ENCODE measurements around the gene CORIN. TPM values are rescaled to one million over a fixed set of nuclear protein-coding genes. Genes with fewer than 3 reads are reported as not detected.

The CORIN gene
- total and polyA plus RNA-seq, 7 donors: under 0.01 to 2.5 (median 0.34) TPM

DNA sequence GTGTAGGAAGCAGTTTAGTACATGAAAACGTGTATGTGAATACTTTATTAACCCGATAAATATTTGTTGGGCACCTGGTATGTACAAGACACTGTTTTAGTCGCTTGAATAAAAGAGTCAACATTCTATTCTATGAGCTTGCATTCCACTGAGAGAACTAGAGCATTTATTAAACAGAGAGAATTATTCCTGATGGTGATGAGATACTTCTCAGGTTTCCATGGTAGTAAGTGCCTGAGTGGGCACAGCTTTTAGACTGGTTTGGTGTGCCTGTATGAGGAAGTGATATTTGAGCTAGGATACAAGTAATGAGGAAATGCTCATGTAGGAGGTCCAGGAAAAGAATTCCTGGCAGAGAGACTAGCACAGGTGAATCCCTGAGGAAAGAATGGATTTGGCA lies 258.6 kb downstream of the CORIN start:
- Histone ChIP-seq H3K4me3 (no peak overlapping the region), H3K4me1 (no peaks in the 10 kb centered on the region), H3K36me3 (peaks cover 9 to 88% (median 31%) of the 10 kb centered on the region in 4 donors), H3K27ac (peak overlapping the region in 3 of 4 donors; percentile 53 to 70 (median 61)), H3K9me3 (no peaks in the 10 kb centered on the region), H3K27me3 (no peaks in the 10 kb centered on the region)
- TF ChIP-seq CTCF (IDR thresholded peaks at IDR 0.05) (no peak), POLR2AphosphoS5 (IDR thresholded peaks at IDR 0.05) (no peak), EP300 (IDR thresholded peaks at IDR 0.05) (no peak), POLR2A (IDR thresholded peaks at IDR 0.05) (no peak)
- WGBS, 2 donors: 92 to 95% methylated on average over 3 of the region's 3 CpGs
- intact Hi-C loops (cut with DNase I): no loop called here
- DNase-seq: no peak

GRCh38 chr4:47577779-47578553 lies 259.9 kb downstream of the CORIN start:
- no peaks in the 10 kb centered on the region for H3K27me3 ChIP-seq
- no peaks in the 10 kb centered on the region for H3K4me1 ChIP-seq
- no peaks in the 10 kb centered on the region for H3K9me3 ChIP-seq
- no peak overlapping the region for H3K4me3 ChIP-seq
- TF ChIP-seq POLR2A (IDR thresholded peaks at IDR 0.05) (no peak), CTCF (IDR thresholded peaks at IDR 0.05) (no peak), POLR2AphosphoS5 (IDR thresholded peaks at IDR 0.05) (peak; percentile 10 to 45 (median 38)), EP300 (IDR thresholded peaks at IDR 0.05) (peak in 1 of 4 donors; percentile 5)
- WGBS, 2 donors: 77 to 82% methylated on average over 7 of the region's 7 CpGs
- peaks cover 9 to 88% (median 29%) of the 10 kb centered on the region in 4 donors for H3K36me3 ChIP-seq
- DNase-seq: peak; percentile 73
- intact Hi-C loops (cut with DNase I): no loop called here
- peak overlapping the region; percentile 53 to 70 (median 62) for H3K27ac ChIP-seq

- TF ChIP-seq CTCF (IDR thresholded peaks at IDR 0.05) (no peak), POLR2A (IDR thresholded peaks at IDR 0.05) (no peak), POLR2AphosphoS5 (IDR thresholded peaks at IDR 0.05) (no peak), EP300 (IDR thresholded peaks at IDR 0.05) (no peak)
- DNase-seq: no peak
- Histone ChIP-seq H3K27me3 (no peaks in the 10 kb centered on the region), H3K27ac (no peak overlapping the region), H3K36me3 (peaks cover 0 to 90% (median 32%) of the 10 kb centered on the region in 4 donors), H3K9me3 (no peaks in the 10 kb centered on the region), H3K4me1 (no peaks in the 10 kb centered on the region), H3K4me3 (no peak overlapping the region)
- WGBS, 2 donors: 89 to 95% methylated on average over 3 of the region's 3 CpGs
- intact Hi-C loops (cut with DNase I): no loop called here
Observed at GRCh38 chr4:47572981-47573380, 264.9 kb downstream of the CORIN start.

GRCh38 chr4:47570816-47571215 lies 267.1 kb downstream of the CORIN start:
- H3K36me3 ChIP-seq: peaks cover 0 to 70% (median 28%) of the 10 kb centered on the region in 4 donors
- intact Hi-C loops (cut with DNase I): no loop called here
- no peak for TF ChIP-seq POLR2A (IDR thresholded peaks at IDR 0.05)
- TF ChIP-seq POLR2AphosphoS5 (IDR thresholded peaks at IDR 0.05): no peak
- TF ChIP-seq CTCF (IDR thresholded peaks at IDR 0.05): no peak
- no peak for TF ChIP-seq EP300 (IDR thresholded peaks at IDR 0.05)
- H3K27ac ChIP-seq: no peak overlapping the region
- H3K27me3 ChIP-seq: no peaks in the 10 kb centered on the region
- no peaks in the 10 kb centered on the region for H3K9me3 ChIP-seq
- no peaks in the 10 kb centered on the region for H3K4me1 ChIP-seq
- no peak overlapping the region for H3K4me3 ChIP-seq
- DNase-seq: no peak
